ENCODE results near the gene KRTAP6-2. TPM values are rescaled to one million over a fixed set of nuclear protein-coding genes. Genes with fewer than 3 reads are reported as not detected.

Gene KRTAP6-2
- total RNA-seq, 2 donors from 2014 or later: not detected

- no peak for DNase-seq
- H3K9me3 ChIP-seq: no peaks in the 10 kb centered on the region
- no peak for TF ChIP-seq CTCF (IDR thresholded peaks at IDR 0.05)
- intact Hi-C loops (cut with DNase I): no loop called here
- no peaks in the 10 kb centered on the region for H3K4me1 ChIP-seq
- H3K27me3 ChIP-seq: no peaks in the 10 kb centered on the region
- no peak overlapping the region for H3K4me3 ChIP-seq
- no peak overlapping the region for H3K9ac ChIP-seq (ENCODE audit: low read depth in 2 of 2, low read length in 2 of 2)
- H3K36me3 ChIP-seq: no peaks in the 10 kb centered on the region
- no peak overlapping the region for H3K27ac ChIP-seq
These were observed 36.7 kb downstream of the KRTAP6-2 start for GRCh38 chr21:30561957-30562356.

GRCh38 chr21:30561264-30561895 lies 37.3 kb downstream of the KRTAP6-2 start, which contains the start of gene KRTAP19-7:
KRTAP19-7 (minus strand) TSS chr21:30561314; CDS start chr21:30561289, 25 bp downstream.
- no peak for TF ChIP-seq CTCF (IDR thresholded peaks at IDR 0.05)
- H3K27me3 ChIP-seq: no peaks in the 10 kb centered on the region
- DNase-seq: no peak
- H3K36me3 ChIP-seq: no peaks in the 10 kb centered on the region
- H3K9me3 ChIP-seq: no peaks in the 10 kb centered on the region
- H3K9ac ChIP-seq (ENCODE audit: low read depth in 2 of 2, low read length in 2 of 2): no peak within 1 kb of the TSS
- intact Hi-C loops (cut with DNase I): no loop called here
- no peaks in the 10 kb centered on the region for H3K4me1 ChIP-seq
- no peak within 1 kb of the TSS for H3K27ac ChIP-seq
- H3K4me3 ChIP-seq: no peak within 1 kb of the TSS

- H3K4me3 ChIP-seq: no peak overlapping the region
- no peak overlapping the region for H3K27ac ChIP-seq
- intact Hi-C loops (cut with DNase I): no loop called here
- no peaks in the 10 kb centered on the region for H3K27me3 ChIP-seq
- H3K9me3 ChIP-seq: no peaks in the 10 kb centered on the region
- no peak overlapping the region for H3K9ac ChIP-seq (ENCODE audit: low read depth in 2 of 2, low read length in 2 of 2)
- H3K4me1 ChIP-seq: no peaks in the 10 kb centered on the region
- DNase-seq: no peak
- TF ChIP-seq CTCF (IDR thresholded peaks at IDR 0.05): no peak
- H3K36me3 ChIP-seq: no peaks in the 10 kb centered on the region
These were observed 43.6 kb downstream of the KRTAP6-2 start for GRCh38 chr21:30555095-30555494.

GRCh38 chr21:30552782-30553181 lies 45.9 kb downstream of the KRTAP6-2 start:
- DNase-seq: no peak
- Histone ChIP-seq H3K4me3 (no peak overlapping the region), H3K36me3 (no peaks in the 10 kb centered on the region), H3K27me3 (no peaks in the 10 kb centered on the region), H3K4me1 (no peaks in the 10 kb centered on the region), H3K9me3 (no peaks in the 10 kb centered on the region), H3K27ac (no peak overlapping the region), H3K9ac (ENCODE audit: low read depth in 2 of 2, low read length in 2 of 2) (no peak overlapping the region)
- TF ChIP-seq CTCF (IDR thresholded peaks at IDR 0.05): no peak
- intact Hi-C loops (cut with DNase I): no loop called here

Other genes starting within 250 kb of the KRTAP6-2 start
- 1 to 10 TPM; 2.3 to 6.0 TPM for gene KRTAP13-2, start 226.6 kb downstream of the KRTAP6-2 start, total RNA-seq
- gene KRTAP13-1, start 202.9 kb downstream of the KRTAP6-2 start, total RNA-seq: not detected
- gene KRTAP13-3, start 173.0 kb downstream of the KRTAP6-2 start, total RNA-seq: not detected
- not detected for gene KRTAP13-4, start 168.7 kb downstream of the KRTAP6-2 start, total RNA-seq
- not detected for gene KRTAP15-1, start 158.6 kb downstream of the KRTAP6-2 start, total RNA-seq
- not detected for gene KRTAP19-1, start 118.5 kb downstream of the KRTAP6-2 start, total RNA-seq
- gene KRTAP19-2, start 111.5 kb downstream of the KRTAP6-2 start, total RNA-seq: not detected
- gene KRTAP19-3, start 106.9 kb downstream of the KRTAP6-2 start, total RNA-seq: not detected
- gene KRTAP19-4, start 101.7 kb downstream of the KRTAP6-2 start, total RNA-seq: not detected
- not detected for gene KRTAP19-5, start 96.8 kb downstream of the KRTAP6-2 start, total RNA-seq
- gene KRTAP19-6, start 57.0 kb downstream of the KRTAP6-2 start, total RNA-seq: not detected
- not detected for gene KRTAP19-7, start 37.6 kb downstream of the KRTAP6-2 start, total RNA-seq
- not detected for gene KRTAP22-2, start 8.5 kb downstream of the KRTAP6-2 start, total RNA-seq
- gene KRTAP6-3, start 6.5 kb downstream of the KRTAP6-2 start, total RNA-seq: not detected
- not detected for gene KRTAP22-1, start 2.2 kb upstream of the KRTAP6-2 start, total RNA-seq
- gene KRTAP6-1, start 15.0 kb upstream of the KRTAP6-2 start, total RNA-seq: not detected
- not detected for gene KRTAP20-1, start 17.5 kb upstream of the KRTAP6-2 start, total RNA-seq
- not detected for gene KRTAP20-4, start 21.7 kb upstream of the KRTAP6-2 start, total RNA-seq
- not detected for gene KRTAP20-2, start 36.3 kb upstream of the KRTAP6-2 start, total RNA-seq
- not detected for gene KRTAP20-3, start 44.0 kb upstream of the KRTAP6-2 start, total RNA-seq
- gene KRTAP21-3, start 119.9 kb upstream of the KRTAP6-2 start, total RNA-seq: not detected
- gene KRTAP21-2, start 148.4 kb upstream of the KRTAP6-2 start, total RNA-seq: not detected
- not detected for gene KRTAP21-1, start 156.5 kb upstream of the KRTAP6-2 start, total RNA-seq
- not detected for gene KRTAP8-1, start 214.4 kb upstream of the KRTAP6-2 start, total RNA-seq
- gene KRTAP7-1, start 230.9 kb upstream of the KRTAP6-2 start, total RNA-seq: not detected